HepG2 (cell line): Measurements from ENCODE around the gene C1R. TPM values are rescaled to one million over a fixed set of nuclear protein-coding genes. Genes with fewer than 3 reads are reported as not detected.

Experiments used
- ATAC-seq: fragments of 200-7000 bp; cut with Tn5 transposase; 3 replicates; pipeline ENCODE4 v1.9.1; 2020; ENCODE audit warnings: mild to moderate bottlenecking, moderate library complexity
- BruUV-seq: library from RNA; stranded (reverse); fragments of 400-500 nt; replicated peaks from 2 replicates; lab custom pipeline; 2021; lab: Mats Ljungman, UMichigan
- CTCF ChIA-PET: fragments of 300-600 bp; formaldehyde crosslinking; extraction: SDS; loops from one replicate; lab custom pipeline; 2021; ENCODE audit warnings: low total read pairs, inconsistent platforms, low intra/inter-chr PET ratio; lab: Yijun Ruan, JAX
- POLR2A ChIA-PET: fragments of 350-600 bp; sonication (Branson Sonifier 250); formaldehyde crosslinking; loops from one replicate; lab custom pipeline; 2020; ENCODE audit warnings: antibody characterized with exemption, inconsistent platforms; lab: Yijun Ruan, JAX
- DNase-seq: peaks from one replicate; pipeline ENCODE4 v3.0.0-alpha.2; 2015; ENCODE audit warnings: low spot score
- FAIRE-seq: peaks from 3 replicates; lab custom pipeline; 2011; peaks lifted over from hg19 to GRCh38; lab: Jason Lieb, UNC
- H2AFZ ChIP-seq: one replicate; pipeline ENCODE4 v1.6.1; 2011; ENCODE audit warnings: low read length, inconsistent platforms
- H3K27ac ChIP-seq: fragments of 300-600 bp; 3 replicates; pipeline ENCODE4 v1.8.0; 2011; ENCODE audit warnings: mixed run types, mild to moderate bottlenecking, mixed read lengths, low read length, inconsistent platforms; ENCODE audit not compliant: insufficient read depth; ENCODE audit errors: extremely low read length
- H3K27me3 ChIP-seq, 2 experiments: fragments of 200-600 bp in 1 of 2; 2 replicates in 1 of 2; 3 replicates in 1 of 2; pipeline versions ENCODE4 v1.6.0 to v1.8.0; 2011; ENCODE audit warnings: low read length in 2 of 2, mild to moderate bottlenecking in 2 of 2, moderate library complexity in 2 of 2, inconsistent platforms in 1 of 2; ENCODE audit not compliant: insufficient read depth in 2 of 2, control insufficient read depth in 1 of 2
- H3K36me3 ChIP-seq, 2 experiments: fragments of 200-600 bp in 1 of 2; replicated peaks in 1 of 2; 2 replicates in 1 of 2; 3 replicates in 1 of 2; pipeline versions ENCODE4 v1.5.1 to v1.8.0; 2011; ENCODE audit warnings: low read length in 2 of 2, inconsistent platforms in 1 of 2; ENCODE audit not compliant: insufficient read depth in 2 of 2, control insufficient read depth in 1 of 2
- H3K4me1 ChIP-seq: 2 replicates; pipeline ENCODE4 v1.5.1; 2012; ENCODE audit warnings: low read length, inconsistent platforms; ENCODE audit not compliant: insufficient read depth
- H3K4me2 ChIP-seq: 2 replicates; pipeline ENCODE4 v1.6.0; 2011; ENCODE audit warnings: low read depth, low read length, inconsistent platforms
- H3K4me3 ChIP-seq, 3 experiments: fragments of 200-600 bp in 1 of 3; sonication (generic), shearing (Covaris generic) in 1 of 3; replicated peaks in 1 of 3; 2 replicates each; pipeline ENCODE4 v1.5.1; 2011 to 2016; ENCODE audit warnings: low read length in 3 of 3, inconsistent platforms in 2 of 3, low read depth in 2 of 3, mild to moderate bottlenecking in 2 of 3, control low read depth in 1 of 3, mixed read lengths in 1 of 3; ENCODE audit not compliant: insufficient read depth in 1 of 3
- H3K79me2 ChIP-seq: one replicate; pipeline ENCODE4 v1.6.1; 2011; ENCODE audit warnings: low read length, inconsistent platforms; ENCODE audit not compliant: insufficient read depth
- H3K9ac ChIP-seq: 2 replicates; pipeline ENCODE4 v1.6.0; 2011; ENCODE audit warnings: mild to moderate bottlenecking, low read depth, low read length, inconsistent platforms; ENCODE audit not compliant: insufficient read depth
- H3K9me3 ChIP-seq: 2 replicates; pipeline ENCODE4 v1.5.1; 2012; ENCODE audit warnings: mild to moderate bottlenecking, low read length
- H4K20me1 ChIP-seq: 2 replicates; pipeline ENCODE4 v1.6.0; 2011; ENCODE audit warnings: inconsistent platforms, mild to moderate bottlenecking, low read length, moderate library complexity; ENCODE audit not compliant: insufficient read depth
- ARHGAP35 ChIP-seq: sonication (generic); formaldehyde crosslinking; IDR thresholded peaks from 2 replicates; pipeline ENCODE4 v1.9.0; 2022; ENCODE audit warnings: mild to moderate bottlenecking, inconsistent platforms, moderate library complexity, missing genetic modification reagents, borderline replicate concordance
- ATF7 ChIP-seq, 2 experiments: fragments of 450-650 bp in 1 of 2; sonication (generic) in 1 of 2; formaldehyde crosslinking in 1 of 2; IDR thresholded peaks; 2 replicates each; pipeline versions ENCODE4 v1.4.0 to v1.6.1; 2016 to 2020; ENCODE audit warnings: antibody characterized with exemption in 1 of 2, mild to moderate bottlenecking in 1 of 2, missing genetic modification reagents in 1 of 2
- BRD4 ChIP-seq: sonication (generic); formaldehyde crosslinking; IDR thresholded peaks from 2 replicates; pipeline ENCODE4 v1.4.0; 2020; ENCODE audit warnings: missing genetic modification reagents
- JUNB ChIP-seq: sonication (generic); formaldehyde crosslinking; IDR thresholded peaks from 2 replicates; pipeline ENCODE4 v1.8.0; 2022; ENCODE audit warnings: missing genetic modification reagents, mild to moderate bottlenecking, borderline replicate concordance
- MEIS1 ChIP-seq: sonication (generic); formaldehyde crosslinking; IDR thresholded peaks from 2 replicates; pipeline ENCODE4 v1.9.0; 2021; ENCODE audit warnings: mild to moderate bottlenecking, missing genetic modification reagents, moderate library complexity, borderline replicate concordance
- PTBP1 ChIP-seq: fragments of 200-400 bp; formaldehyde crosslinking; IDR thresholded peaks from 2 replicates; pipeline ENCODE4 v1.6.1; 2018; ENCODE audit warnings: low read length, low read depth; ENCODE audit not compliant: poor library complexity, severe bottlenecking
- RXRA ChIP-seq: sonication (generic); formaldehyde crosslinking; IDR thresholded peaks from 2 replicates; pipeline ENCODE4 v1.5.1; 2020; ENCODE audit warnings: missing genetic modification reagents
- SAP130 ChIP-seq: IDR thresholded peaks from 2 replicates; pipeline ENCODE4 v1.6.1; 2016; ENCODE audit warnings: low read depth
- ZBTB37 ChIP-seq: sonication (generic); formaldehyde crosslinking; IDR thresholded peaks from 2 replicates; pipeline ENCODE4 v1.4.0; 2020; ENCODE audit warnings: mild to moderate bottlenecking, missing genetic modification reagents
- ZNF296 ChIP-seq: sonication (generic); formaldehyde crosslinking; conservative IDR thresholded peaks from 2 replicates; pipeline ENCODE4 v1.5.0; 2020; ENCODE audit warnings: mild to moderate bottlenecking, missing genetic modification reagents
- ZNF549 ChIP-seq: sonication (generic); formaldehyde crosslinking; IDR thresholded peaks from 2 replicates; pipeline ENCODE4 v1.5.0; 2020; ENCODE audit warnings: missing genetic modification reagents
- ZNF740 ChIP-seq: sonication (generic); formaldehyde crosslinking; IDR thresholded peaks from 2 replicates; pipeline ENCODE4 v1.4.0; 2020; ENCODE audit warnings: missing genetic modification reagents
- ZNF83 ChIP-seq: sonication (generic); formaldehyde crosslinking; IDR thresholded peaks from 2 replicates; pipeline ENCODE4 v1.4.0; 2020; ENCODE audit warnings: missing genetic modification reagents, mild to moderate bottlenecking, borderline replicate concordance
- ZXDC ChIP-seq: sonication (generic); formaldehyde crosslinking; IDR thresholded peaks from 2 replicates; pipeline ENCODE4 v1.5.0; 2020; ENCODE audit warnings: mild to moderate bottlenecking, missing genetic modification reagents
- WGBS: methylation state at CpG from one replicate; pipeline ENCODE4 v1.1.6; 2017; ENCODE audit warnings: low lambda C conversion rate; 5-methylcytosine and 5-hydroxymethylcytosine counted together
- in situ Hi-C: cut with HindIII; loops from 2 replicates; pipeline ENCODE4 v1.10.0; 2017; ENCODE audit warnings: low pct_unique_long_range_greater_than_20kb; ENCODE audit not compliant: extremely low pct_ligation_motif_present
- intact Hi-C: fragments of 100-400 bp; cut with micrococcal nuclease; formaldehyde crosslinking; loops from one replicate; pipeline ENCODE4 v1.10.0; 2022; ENCODE audit not compliant: unreplicated experiment
- polyA plus RNA-seq, 8 experiments: library from polyadenylated mRNA; depleted of rRNA in 3 of 8; stranded (reverse) in 7 of 8; unstranded in 1 of 8; fragments of >200 nt; fragmentation: Illumina TruSeq in 4 of 8; extraction: Trizol in 4 of 8; gene quantifications; 2 replicates each; pipeline versions ENCODE4 v1.2.1 to v1.2.3, GENCODE V29; 2011 to 2016; ENCODE audit warnings: low read depth in 4 of 8, missing spikeins in 1 of 8, mixed read lengths in 1 of 8; ENCODE audit not compliant: insufficient read depth in 1 of 8
- total RNA-seq, 5 experiments: library from RNA; depleted of rRNA; stranded (reverse); fragments of >200 nt; fragmentation: Illumina TruSeq; extraction: Trizol; gene quantifications; 2 replicates each; pipeline ENCODE4 v1.2.3, GENCODE V29; 2016; ENCODE audit warnings: low read depth in 1 of 5
- TF ChIP-seq, protein P1 (sequence below): sonication (generic); formaldehyde crosslinking; conservative IDR thresholded peaks from 2 replicates; pipeline ENCODE4 v1.8.1; 2023; ENCODE audit warnings: missing genetic modification reagents

Gene C1R
- total and polyA plus RNA-seq, 2 of the 13 experiments (the other 11 are each of a cell fraction or from before 2014, with no cell fraction given) = 3.5 to 6.5 TPM

GRCh38 chr12:7127916-7128626, 35.8 kb upstream of the C1R start (continued):
- TF ChIP-seq ZBTB37 = no peak
- peak; percentile 34 for TF ChIP-seq RXRA
- 0 out of 2 replicates have a peak, but pooled peaks have one; percentile 30 for TF ChIP-seq ZNF296 (CRISPR knock-in tag)

GRCh38 chr12:7125632-7126227, 33.5 kb upstream of the C1R start:
- ChIA-PET POLR2A (interaction anchor here (1.0 to 4.6 kb wide), 3 partner anchors 18 to 182 kb away, joined by 3 to 88 read pairs (median 3); partner anchors contain the start of genes C12orf57, C1RL and RNU7-1), CTCF (no interaction called here)
- peaks cover 87% of the 10 kb centered on the region for H3K4me1 ChIP-seq
- 97% methylated on average over 4 of the region's 4 CpGs for WGBS
- ATAC-seq = no peak
- FAIRE-seq = no peak
- no peak overlapping the region for H2AFZ ChIP-seq
- H3K36me3 ChIP-seq = peaks cover 3% of the 10 kb centered on the region in 2 experiments; a peak in 2 of 5 replicates
- no peaks in the 10 kb centered on the region; a peak in 1 of 5 replicates for H3K27me3 ChIP-seq
- no peak overlapping the region; the same call in 1 of the 2 replicates for H3K4me2 ChIP-seq
- no peaks in the 10 kb centered on the region; the same call in 1 of the 2 replicates for H4K20me1 ChIP-seq
- no peak overlapping the region; a peak in 1 of 6 replicates for H3K4me3 ChIP-seq
- peak overlapping the region; percentile 77 for H3K27ac ChIP-seq
- no TSS peak for BruUV-seq
- in situ Hi-C loops = no loop called here
- H3K9me3 ChIP-seq = no peaks in the 10 kb centered on the region
- no peak for DNase-seq
- H3K79me2 ChIP-seq = peaks cover 13% of the 10 kb centered on the region
- intact Hi-C loops = no loop called here
- no peak overlapping the region for H3K9ac ChIP-seq
- no peak for TF ChIP-seq ZNF549
- TF ChIP-seq, protein P1, sequence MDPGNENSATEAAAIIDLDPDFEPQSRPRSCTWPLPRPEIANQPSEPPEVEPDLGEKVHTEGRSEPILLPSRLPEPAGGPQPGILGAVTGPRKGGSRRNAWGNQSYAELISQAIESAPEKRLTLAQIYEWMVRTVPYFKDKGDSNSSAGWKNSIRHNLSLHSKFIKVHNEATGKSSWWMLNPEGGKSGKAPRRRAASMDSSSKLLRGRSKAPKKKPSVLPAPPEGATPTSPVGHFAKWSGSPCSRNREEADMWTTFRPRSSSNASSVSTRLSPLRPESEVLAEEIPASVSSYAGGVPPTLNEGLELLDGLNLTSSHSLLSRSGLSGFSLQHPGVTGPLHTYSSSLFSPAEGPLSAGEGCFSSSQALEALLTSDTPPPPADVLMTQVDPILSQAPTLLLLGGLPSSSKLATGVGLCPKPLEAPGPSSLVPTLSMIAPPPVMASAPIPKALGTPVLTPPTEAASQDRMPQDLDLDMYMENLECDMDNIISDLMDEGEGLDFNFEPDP (CRISPR knock-in tag) = no peak
- TF ChIP-seq MEIS1 (CRISPR knock-in tag) = no peak
- no peak for TF ChIP-seq ZNF83
- no peak for TF ChIP-seq ARHGAP35 (CRISPR knock-in tag)
- TF ChIP-seq ZNF740 (CRISPR knock-in tag) = no peak
- no peak for TF ChIP-seq JUNB (CRISPR knock-in tag)
- peak; percentile 77 for TF ChIP-seq ATF7 (IDR thresholded peaks at IDR 0.05)
- TF ChIP-seq ATF7 (CRISPR knock-in tag; IDR thresholded peaks at IDR 0.05) = no peak
- TF ChIP-seq SAP130 = no peak
- no peak for TF ChIP-seq BRD4 (CRISPR knock-in tag)
- no peak for TF ChIP-seq ZXDC (CRISPR knock-in tag)
- TF ChIP-seq PTBP1 = no peak
